DMS79 (cell line): ENCODE measurements around the gene SNX19.
"Not testable (repeated sequence)": the region's sequence is repeated elsewhere in the genome, so short reads cannot be mapped to it uniquely, and the experiment has no call there.

Experiments used
- DNase-seq: peaks from one replicate; lab custom pipeline; 2025; lab: John Stamatoyannopoulos, UW

Gene SNX19

DNA sequence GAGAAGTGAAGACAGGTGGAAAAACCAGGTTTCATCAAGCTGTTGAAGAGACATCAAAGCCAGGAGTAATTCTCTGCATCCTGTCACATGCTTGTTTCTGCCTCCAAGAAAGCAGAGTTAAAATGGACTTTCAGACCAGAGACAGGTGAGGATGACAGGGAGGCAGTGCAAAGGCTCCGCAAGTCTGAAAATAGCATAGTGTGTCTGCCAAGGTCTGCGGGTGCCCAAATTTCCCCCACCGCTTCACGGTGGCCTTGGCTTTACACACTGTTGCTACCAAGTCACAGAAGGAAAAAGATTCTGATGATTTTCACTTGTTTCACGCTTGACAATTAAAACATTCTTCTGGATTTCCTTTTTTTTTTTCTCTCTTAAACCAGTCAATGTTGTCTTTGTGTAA is 44.2 kb downstream of the SNX19 start:
- no peak for DNase-seq

DNA sequence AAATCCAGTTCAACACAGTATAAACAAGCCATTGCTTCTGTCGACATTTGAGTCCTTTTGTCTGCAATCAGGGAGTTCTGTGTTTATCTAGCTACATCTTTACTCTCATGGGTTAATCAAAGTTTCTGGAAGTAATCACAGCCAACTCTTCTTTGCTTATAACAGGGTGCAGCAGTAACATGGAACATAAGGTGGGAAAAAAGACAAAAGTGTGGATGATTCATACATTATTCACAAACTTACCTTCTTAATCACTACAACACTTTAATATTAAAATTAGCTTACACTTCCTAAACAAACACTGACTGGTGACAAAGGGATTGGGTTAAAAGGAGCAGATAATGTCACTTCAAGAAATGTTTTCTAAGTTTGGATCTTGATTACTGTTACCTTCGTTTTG is 44.7 kb downstream of the SNX19 start:
- no peak for DNase-seq

DNA sequence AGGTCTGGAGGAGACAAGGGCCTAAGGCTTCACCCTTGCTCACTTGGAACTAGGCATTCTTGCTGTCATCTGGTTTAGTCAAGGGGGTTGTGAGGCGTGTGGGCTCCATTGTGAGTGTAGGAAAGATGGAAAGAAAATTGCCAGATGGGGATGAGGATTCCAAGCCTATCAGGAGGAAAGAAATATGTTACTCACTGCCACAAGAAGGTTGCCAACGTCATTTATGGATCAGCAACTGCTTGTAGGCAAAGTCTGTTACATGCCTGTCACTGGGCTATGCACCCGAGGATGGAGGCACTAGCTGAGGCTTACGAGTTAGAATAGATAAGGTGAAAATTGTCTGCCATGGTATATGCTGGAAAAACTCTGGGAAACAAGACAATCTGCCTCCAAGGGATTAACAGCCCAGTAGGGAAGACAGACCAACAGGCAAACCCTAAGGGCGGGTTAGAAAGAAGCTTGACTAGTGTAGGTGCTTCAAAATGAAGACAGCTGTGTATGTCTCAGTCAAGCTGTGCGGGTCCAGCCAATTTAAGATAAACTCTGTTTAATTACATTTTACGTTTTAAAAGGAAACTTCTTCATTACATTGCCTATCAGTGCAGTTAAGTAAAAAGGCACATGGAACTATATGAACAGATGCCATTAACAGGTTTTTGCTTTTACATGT is 47.4 kb downstream of the SNX19 start:
- DNase-seq: no peak

DNA sequence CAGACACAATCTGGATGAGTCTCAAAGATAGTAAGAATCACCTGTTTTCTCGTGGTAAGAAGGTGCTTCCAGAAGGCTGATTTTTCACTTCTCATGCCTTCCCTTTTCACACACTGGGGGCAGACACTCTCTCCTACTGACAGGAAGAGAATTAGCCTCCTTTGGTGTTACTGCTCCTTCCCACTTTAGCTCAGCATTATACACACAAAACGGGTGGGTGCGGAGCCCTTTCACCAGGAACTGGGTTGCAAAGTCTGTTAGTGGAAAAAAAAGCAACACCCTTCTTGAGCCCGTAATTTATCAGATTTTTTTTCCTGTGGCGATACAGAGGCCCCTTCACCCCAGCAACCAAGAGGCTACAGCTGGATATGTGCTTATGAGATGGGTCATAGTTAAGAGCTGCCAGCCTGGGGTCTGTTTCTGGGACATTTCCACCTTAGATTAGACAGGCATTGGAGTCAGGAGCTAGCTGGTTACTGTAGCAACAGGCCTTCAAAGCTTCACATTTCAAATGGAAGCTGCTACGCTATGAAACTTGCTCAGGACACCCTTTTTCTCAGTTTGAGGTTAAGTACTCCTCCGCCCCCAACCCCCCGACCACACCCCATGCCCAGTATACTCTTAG is 48.1 kb downstream of the SNX19 start:
- no peak for DNase-seq

DNA sequence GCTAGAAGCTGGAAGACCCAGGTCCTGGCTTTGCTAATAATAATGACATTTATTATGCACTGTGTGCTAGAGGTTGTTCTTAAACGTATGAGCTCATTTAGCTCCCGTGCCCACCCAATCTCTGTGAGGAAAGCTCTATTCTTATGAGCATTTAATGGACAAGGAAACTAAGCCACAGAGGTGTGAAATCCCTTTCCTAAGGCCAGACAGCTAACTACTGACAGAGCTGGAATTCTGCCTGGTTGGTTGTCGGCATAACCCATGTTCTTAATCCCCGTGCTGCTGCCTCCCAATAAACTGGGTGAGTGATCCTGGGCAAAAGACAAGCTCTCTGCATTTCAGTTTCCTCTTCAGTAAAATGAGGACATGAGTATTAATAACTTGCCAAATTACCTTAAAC is 49.4 kb downstream of the SNX19 start:
- DNase-seq: no peak

DNA sequence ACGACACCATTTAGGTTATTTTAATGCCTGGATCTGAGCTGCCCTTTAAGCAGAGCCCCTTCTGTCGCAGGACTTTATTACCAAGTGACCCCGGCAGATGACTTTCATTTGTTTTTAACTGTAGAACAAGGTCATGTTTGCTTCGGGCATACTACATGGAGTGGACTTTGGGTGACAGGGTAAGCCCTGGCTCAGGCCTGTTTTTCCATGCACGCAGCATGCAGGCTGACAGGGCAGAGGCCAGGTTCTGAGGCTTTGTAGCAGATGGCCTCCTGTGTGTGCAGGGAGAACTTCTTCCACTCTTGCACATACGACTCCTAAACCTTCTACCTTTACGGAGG is 50.5 kb downstream of the SNX19 start:
- DNase-seq: no peak

DNA sequence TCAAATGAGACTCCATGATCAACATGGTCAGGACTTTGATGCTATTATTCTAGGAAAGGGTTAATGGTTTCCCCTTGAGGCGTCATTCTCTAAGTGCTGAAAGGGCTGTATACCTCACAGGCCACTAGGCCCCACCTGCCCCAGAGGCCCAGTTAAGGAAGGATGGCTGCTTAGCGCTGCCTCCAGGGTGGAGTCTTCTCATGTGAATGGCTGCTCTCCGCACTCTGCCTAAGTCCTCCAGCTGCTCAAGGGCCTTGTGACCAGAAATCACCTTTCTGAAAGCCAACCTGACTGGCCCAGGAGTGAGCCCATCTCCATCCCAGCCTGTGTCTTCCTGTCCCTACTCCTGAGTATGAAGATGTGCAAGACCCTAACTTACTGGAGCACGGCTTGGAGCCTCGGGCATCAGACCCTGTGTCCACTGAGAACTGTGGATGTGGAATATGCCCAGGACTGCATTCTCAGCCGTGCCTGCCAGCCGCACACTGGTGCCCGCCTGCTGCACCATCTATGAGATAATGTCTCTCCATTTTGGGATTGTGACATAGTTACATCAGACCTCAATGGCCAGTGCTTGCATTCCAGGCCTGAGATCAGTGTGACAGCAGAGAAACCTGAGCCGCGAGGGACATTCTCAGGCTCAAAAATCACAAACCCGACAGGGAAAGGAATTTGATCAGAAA is 51.0 kb downstream of the SNX19 start:
- no peak for DNase-seq

DNA sequence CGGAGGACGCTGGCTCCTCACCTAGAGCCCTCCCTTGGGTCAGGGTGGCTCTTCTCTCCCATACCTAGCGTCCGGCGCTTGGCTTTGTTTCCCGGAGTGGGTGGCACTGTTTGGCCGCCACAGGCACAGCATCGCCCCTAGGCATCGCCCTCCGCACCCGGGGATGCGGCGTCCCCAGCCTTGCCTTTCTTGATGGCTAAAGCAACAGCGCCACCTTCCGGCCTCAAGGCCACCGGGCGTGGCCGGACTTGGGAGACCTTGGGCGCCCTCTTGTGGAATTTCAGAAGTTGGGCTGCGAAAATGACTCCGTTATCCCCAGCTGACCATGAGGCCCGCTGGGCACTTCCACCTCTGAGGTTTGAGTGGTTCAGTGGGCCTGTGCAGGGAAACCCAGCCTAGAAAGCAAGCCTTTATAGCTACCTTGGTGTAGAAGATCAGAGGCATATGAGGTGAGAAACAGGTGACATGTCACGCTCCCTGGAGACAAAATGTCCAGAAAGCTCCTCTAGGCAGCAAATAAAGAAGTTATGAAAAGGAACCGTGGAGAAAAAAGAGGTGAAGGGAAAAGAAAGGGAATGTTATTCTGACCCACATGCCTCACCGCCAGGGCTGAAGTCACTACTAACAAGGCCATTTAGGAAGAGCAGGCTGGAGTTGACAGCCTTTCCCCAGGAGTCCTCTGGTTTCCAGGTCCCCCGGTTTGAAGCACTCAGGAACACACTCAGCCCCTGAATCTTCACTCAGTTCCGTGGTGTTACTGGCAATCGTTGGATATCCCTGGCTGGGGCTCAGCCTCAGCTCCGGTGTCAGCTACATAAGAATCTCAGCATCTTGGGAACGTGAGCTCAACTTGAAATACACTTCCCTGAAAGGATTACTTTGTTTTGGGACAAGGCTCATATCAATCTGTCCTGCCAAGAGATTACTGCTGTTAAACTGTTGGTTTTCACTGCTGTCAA is 54.1 kb downstream of the SNX19 start:
- DNase-seq: peak; percentile 81

DNA sequence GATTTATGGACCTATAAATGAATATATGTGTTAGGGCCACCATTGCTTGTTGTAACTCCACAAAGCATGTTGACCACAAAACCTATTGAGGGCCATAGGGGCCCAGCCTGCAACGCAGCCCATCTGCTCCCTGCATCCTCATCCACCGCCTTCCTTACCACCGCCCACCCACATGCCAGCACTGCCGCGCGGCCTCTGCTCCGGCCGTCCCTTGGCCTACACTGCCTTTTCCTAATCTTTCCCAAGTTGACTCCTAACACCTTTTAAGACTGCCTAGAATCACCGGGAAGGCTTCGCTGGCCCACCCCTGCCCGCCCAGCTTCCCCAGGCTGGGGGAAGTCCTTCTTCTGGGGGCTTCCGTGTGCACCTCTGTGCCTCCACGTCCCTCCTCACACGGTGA is 55.0 kb downstream of the SNX19 start:
- no peak for DNase-seq

DNA sequence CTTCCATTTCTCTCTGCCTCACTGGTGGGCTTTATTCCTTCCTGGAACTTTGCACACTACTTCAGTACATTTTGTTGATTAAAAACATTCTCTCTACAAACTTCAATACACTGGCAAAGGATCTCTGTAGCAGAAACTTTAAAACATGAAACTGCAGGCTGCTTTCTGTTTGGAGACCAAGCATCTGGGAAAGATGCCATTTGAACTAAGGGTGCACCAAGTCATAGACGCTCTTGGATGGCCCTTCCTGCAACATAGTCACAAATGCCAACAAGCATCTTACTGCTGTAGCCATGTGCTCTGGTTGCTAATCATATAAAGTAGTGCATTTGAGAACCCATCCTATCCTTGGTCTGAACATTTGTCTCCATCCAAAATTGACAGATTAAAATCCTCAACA is 56.4 kb downstream of the SNX19 start:
- no peak for DNase-seq

DNA sequence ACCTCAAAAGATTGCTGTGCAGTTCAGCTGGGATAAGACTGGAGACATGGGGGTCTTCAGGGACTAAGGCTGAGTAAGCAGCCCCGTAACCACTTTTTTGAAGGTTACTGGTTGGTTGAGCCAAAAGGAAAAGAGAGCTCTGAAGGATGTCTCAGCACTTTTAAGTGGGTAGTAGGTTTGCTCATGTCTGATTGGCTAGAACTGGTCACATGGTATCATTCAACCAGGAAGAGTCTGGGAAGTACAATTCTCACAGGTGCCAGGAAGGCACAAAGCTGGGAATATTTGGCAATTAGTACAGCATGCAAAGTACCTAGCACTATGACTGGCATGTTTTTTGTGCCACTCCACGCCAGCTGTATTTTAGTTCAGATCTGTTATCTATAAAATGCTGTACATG is 58.1 kb downstream of the SNX19 start:
- DNase-seq: no peak

DNA sequence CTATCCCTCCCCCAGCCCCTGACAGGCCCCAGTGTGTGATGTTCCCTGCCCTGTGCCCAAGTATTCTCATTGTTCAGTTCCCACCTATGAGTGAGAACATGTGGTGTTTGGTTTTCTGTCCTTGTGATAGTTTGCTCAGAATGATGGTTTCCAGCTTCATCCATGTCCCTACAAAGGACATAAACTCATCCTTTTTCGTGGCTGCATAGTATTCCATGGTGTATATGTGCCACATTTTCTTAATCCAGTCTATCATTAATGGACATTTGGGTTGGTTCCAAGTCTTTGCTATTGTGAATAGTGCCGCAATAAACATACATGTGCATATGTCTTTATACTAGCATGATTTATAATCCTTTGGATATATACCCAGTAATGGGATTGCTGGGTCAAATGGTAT is 60.6 kb downstream of the SNX19 start:
- DNase-seq: not testable (repeated sequence)

DNA sequence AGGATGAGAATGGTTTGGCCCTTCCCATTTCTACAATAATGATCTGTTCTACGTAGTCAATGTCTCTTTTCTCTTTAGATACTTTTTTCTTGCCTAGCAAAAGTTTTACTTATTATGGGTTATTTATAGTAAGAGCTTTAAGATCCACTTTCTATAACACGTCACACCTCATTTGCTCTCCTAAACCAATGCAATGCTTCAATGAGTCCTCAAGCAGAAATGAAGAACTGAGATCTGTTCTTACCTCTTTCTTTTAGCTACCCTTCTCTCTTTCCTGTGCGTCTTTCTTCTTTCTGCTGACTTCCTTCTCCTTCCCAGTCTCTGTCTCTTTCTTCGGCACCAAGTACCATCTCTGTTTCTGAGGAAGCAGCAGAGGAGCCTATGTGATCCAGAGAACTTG is 61.8 kb downstream of the SNX19 start:
- DNase-seq: no peak

DNA sequence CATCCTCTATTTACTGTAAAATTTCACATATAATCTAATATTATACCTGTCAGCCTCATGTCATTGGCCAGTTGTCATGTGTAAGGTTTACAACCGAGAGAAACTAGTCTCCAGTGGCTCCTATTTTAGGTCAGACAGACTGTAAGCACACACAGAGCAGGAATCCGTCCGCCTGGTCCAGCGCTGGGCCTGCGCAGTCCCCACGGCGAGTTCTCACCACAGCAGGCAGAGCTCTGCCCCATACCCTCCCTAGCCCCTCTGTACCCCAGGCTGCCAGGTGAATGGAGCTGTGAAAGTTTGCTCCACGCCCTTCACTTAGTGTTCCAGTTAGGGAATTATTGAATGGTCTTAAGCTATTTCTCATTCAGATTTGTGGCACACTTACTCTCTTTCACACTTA is 63.7 kb downstream of the SNX19 start:
- DNase-seq: no peak

DNA sequence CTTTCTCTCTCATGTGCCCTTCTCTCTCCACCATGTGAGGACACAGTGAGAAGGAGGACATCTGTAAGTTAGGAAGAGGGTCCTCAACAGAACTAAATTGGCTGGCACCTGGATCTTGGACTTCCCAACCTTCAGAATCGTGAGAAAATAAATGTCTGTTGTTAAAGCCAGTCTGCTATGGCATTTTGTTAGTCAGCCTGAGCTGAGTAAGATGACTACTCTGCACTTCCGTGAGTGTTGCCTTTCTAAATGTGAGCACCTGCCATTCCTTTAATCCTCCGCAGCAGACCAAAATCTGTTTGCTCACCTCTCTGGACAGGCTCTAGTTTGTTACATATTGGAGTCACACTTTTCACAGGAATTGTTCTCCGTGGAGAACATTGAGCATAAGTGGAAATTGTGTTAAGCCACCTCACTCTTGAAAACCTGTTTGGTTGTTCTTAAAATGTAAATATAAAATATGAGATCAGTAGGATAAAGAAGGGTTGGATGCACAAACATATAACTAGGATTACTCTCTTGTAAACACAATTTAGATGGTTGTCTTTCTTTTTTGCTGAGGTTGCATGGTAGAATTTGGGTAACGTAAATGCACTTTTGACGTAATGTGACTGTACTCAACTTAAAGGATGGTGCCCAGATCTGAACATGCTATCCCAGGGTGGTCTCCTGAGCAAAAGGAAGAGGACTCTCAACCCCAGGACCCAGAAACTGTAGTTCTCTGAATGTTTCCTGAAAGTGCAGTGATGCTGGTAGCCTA is 65.9 kb downstream of the SNX19 start:
- no peak for DNase-seq

DNA sequence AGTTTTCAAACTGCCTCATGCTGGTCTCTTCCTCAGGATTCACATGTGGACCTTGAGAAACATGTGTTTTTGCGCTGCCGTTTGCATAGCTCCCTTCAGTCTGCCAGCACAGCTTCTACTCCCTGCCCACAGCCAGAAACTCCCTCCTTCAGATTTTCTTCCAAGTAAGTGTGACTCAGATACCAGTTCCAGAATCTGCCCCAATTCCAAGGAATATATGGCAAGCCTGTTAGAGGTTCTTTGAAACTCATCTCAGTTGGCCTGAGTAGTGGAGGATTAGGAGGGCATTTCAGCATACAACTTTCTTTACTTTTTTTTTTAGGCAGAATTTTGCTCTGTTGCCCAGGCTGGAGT is 67.1 kb downstream of the SNX19 start:
- DNase-seq: no peak

DNA sequence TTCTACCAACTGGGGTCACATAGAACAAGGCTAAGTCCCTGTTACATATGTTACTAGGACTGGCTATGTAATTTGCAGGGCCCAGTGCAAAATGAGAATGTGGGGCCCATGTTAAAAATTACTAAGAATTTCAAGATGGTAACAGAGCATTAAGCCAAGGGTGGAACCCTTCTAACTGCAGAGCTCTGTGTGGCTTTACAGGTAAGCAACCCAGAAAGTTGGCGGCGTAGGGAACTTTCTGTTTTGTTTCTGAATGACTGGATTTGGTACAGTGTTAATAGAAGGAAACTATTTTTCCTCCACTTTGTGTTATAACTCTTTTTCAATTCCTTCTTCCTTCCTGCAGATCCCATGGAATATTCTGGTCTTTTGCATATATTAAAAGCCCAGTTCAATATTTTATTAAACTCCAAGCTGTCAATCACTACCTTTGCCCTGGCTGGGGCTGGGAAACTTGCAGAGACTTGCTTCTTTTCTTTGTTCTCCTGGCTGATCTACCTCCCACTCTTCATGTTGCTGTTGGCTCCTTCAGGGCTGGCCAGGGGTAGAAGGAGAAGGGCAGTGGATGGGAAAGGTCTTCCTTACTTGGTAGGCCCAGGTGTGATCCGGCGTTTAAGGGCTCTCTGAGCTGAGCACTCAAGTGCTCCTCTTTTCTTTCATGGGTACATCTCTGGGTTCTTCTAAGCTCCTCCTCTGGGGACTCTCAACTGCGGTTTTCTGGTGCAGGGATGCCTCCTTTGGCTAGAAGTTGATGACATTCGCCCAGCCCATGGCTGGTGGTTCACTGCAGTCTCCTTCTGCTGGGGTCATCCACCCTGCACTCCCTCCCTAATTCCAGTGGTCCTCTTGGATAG is 67.7 kb downstream of the SNX19 start:
- peak; percentile 44 for DNase-seq

DNA sequence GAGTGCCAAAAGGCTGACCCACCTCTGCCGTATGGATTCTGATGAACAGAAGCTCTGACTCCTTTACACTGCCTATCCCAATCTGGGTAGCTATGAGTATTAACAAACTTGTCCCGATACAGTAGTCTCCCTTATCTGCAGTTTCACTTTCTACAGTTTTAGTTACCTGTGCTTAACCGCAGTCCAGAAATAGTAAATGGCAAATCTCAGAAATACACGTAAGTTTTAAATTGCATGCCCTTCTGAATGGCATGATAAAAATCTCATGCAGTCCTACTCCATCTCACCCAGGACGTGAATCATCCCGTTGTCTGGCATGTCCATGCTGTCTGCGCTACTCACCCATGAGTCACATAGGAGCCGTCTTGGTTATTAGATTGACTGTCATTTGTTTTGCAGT is 68.8 kb downstream of the SNX19 start:
- no peak for DNase-seq

DNA sequence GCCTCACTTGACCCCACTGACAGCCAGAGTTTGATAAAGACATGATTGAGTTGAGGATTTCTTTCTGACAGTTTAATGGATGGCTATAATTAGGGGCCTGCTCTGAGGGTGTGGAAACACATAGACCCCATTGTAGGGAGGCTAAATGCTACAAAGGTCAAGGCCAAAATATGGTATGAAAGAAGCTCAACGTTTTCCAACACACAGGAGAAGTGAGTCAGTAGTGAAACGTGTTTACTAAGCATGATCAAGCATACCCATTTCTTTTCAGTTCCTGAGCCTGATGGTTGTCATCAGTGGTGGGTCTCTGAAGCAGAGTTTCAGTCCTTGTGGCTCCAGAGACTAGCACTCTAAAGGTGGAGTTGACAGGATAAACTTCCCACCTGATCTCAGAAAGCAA is 69.7 kb downstream of the SNX19 start:
- DNase-seq: no peak

DNA sequence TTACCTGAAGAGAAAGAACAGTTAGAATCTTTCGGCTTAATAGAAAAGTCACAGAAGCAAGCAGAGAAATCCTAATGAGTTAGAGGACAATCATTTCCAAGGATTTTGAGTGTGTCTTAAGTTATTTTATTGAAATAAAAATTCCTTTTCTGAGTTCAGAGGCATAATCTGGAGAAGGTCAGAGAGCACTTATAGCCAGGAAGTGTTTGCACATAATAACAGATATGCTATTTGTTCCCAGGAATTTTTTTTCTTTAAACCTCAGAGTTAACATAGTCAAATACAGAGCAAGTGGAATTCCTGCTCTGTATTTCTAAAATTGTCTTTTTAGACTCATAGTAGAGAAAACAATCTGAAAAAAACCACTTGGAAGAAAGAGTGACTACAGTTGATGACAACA is 74.3 kb downstream of the SNX19 start:
- DNase-seq: no peak

DNA sequence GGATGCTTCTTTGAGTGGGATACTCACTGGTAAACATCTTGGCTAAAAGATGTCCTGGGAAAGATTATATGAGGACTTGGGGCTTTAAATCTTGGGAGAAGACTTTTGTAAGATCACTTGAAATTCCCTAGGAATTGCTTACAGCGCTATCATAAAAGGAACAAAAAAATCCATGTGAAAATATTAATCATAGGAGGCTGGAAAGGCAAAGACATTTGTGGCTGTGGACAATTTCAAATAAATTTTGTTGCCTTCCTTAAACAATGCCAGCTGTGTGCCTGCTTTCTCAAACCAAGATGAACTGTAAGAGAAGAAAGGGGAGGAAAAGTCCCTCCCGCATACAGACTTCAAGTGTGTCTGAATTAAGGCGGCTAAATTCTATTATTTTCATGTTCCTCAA is 75.6 kb downstream of the SNX19 start:
- DNase-seq: no peak
